Vagina (tissue), 2 donors: ENCODE measurements around the gene ACVR2B.

Experiments used
- POLR2A ChIP-seq, 2 donors: fragments of 450-650 bp; IDR thresholded peaks; one replicate each; pipeline ENCODE4 v1.6.1; 2017; ENCODE audit warnings: antibody characterized with exemption in 2 of 2, mild to moderate bottlenecking in 2 of 2, moderate library complexity in 2 of 2
- POLR2AphosphoS5 ChIP-seq, 2 donors: sonication (generic); formaldehyde crosslinking; IDR thresholded peaks; one replicate each; pipeline ENCODE4 v1.9.0; 2017; ENCODE audit warnings: antibody characterized with exemption in 2 of 2, mild to moderate bottlenecking in 2 of 2, low read depth in 1 of 2; ENCODE audit not compliant: insufficient read depth in 1 of 2
- TF ChIP-seq, protein P1 (sequence below), 3 experiments: fragments of 450-650 bp in 2 of 3; fragments of 200-600 bp in 1 of 3; sonication (generic) in 1 of 3; IDR thresholded peaks; one replicate each; pipeline ENCODE4 v1.5.1; 2017 to 2019; ENCODE audit warnings: antibody characterized with exemption in 3 of 3, mild to moderate bottlenecking in 2 of 3, moderate library complexity in 2 of 3

DNA sequence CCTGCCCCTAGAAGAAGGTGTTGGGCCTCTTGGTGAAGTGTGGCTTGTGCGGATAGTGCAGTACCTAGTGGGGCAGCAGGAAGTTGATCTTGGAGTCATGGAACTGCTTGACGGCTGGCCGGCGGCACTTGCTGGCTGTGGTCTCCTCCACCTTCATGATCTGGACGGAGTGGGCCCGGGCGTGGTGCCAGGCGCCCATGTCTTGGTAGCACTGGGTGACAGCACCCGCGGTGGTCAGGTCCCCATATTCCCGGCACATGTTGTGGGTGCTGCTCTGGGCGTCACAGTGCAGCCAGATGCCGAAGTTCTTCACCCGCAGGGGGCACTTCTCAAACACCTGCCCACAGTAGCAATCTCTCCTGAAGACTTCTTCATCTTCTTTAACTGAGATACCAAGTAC is 73.1 kb downstream of the ACVR2B start:
- TF ChIP-seq POLR2AphosphoS5 (IDR thresholded peaks at IDR 0.05; ENCODE audit: insufficient read depth in 1 of 2, low read depth in 1 of 2) (no peak), POLR2A (IDR thresholded peaks at IDR 0.05) (no peak)
- TF ChIP-seq, protein P1, sequence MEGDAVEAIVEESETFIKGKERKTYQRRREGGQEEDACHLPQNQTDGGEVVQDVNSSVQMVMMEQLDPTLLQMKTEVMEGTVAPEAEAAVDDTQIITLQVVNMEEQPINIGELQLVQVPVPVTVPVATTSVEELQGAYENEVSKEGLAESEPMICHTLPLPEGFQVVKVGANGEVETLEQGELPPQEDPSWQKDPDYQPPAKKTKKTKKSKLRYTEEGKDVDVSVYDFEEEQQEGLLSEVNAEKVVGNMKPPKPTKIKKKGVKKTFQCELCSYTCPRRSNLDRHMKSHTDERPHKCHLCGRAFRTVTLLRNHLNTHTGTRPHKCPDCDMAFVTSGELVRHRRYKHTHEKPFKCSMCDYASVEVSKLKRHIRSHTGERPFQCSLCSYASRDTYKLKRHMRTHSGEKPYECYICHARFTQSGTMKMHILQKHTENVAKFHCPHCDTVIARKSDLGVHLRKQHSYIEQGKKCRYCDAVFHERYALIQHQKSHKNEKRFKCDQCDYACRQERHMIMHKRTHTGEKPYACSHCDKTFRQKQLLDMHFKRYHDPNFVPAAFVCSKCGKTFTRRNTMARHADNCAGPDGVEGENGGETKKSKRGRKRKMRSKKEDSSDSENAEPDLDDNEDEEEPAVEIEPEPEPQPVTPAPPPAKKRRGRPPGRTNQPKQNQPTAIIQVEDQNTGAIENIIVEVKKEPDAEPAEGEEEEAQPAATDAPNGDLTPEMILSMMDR (IDR thresholded peaks at IDR 0.05): no peak
